ENCODE results near the gene SCUBE2.
A peak's percentile ranks its signal among the peaks of the same experiment; 100 is the strongest.

SCUBE2 gene

DNA sequence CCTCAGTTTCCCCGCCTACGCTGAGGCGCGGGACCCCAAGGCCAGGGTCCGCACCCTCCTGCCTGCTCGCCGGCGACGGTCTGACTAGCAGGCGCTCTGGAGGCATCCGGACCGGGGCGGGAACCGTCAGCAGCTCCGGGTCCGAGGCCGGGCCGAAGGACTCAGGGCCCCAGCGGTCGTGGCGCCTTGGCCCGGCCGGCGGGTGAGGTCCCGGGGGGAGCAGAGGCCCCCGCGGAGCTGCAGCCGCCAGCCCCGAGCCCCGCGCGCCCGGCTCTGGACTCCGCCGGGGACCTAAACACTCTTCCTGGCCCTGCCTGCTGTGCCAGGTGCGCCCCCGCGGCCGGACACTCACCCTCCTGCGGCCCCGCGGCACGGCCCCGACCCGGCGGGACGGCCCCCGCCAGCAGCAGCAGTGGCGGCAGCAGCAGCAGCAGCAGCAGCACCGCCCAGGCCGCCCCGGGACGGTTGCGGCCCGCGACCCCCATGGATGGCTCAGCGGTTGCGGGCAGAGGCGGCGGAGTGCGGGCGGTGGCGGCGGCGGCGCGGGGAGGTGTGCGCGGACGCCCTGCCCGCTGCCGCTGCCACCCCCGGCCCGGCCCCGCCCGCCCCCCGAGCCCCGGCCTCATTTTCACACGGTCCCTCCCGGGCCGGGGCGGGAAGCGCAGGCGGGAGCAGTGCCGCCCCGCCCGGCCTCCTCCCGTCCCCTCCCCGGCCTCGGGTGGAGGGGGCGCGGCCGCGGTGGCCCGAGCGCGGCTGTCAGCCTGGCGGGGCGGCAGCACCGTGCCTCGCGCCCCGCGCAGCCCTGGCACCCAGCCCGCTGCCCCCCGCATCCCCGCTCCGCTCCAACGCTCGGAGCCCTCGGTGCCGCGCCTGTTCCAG, at the start of gene SCUBE2:
Gene SCUBE2 (minus strand): TSS at position 556 of the 879 bp plus-strand sequence. CDS start 71 bp downstream, at position 485.
- no peak for TF ChIP-seq JUND (IDR thresholded peaks at IDR 0.05; ENCODE audit: low read depth)
- in situ Hi-C loops (cut with HindIII; ENCODE audit: low pct_unique_long_range_greater_than_20kb, low sequenced_read_pairs), result no loop called here
- DNase-seq (ENCODE audit: low read depth in 1 of 2, low spot score in 1 of 2), result peak; percentile 32 to 38

DNA sequence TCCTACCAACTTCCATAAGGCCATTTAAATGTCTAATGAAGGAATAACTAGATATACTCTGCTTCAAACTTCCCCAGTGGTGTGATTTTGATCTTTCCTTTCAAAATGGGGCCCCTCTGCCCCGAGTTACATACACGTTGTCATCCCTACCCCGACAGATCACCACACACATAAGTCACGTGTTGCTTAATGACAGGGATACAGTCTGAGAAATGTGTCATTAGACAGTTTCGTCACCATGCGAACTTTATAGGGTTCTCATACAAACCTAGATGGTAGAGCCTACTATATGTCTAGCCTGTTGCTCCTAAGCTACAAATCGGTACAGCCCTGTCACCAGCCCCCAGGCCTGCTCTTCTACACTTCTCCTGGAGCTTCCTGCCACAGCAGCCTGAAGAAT, 49.8 kb upstream of the SCUBE2 start:
- no peak for DNase-seq (ENCODE audit: low read depth in 1 of 2, low spot score in 1 of 2)
- in situ Hi-C loops (cut with HindIII; ENCODE audit: low pct_unique_long_range_greater_than_20kb, low sequenced_read_pairs), result no loop called here
- TF ChIP-seq JUND (IDR thresholded peaks at IDR 0.05; ENCODE audit: low read depth), result no peak

DNA sequence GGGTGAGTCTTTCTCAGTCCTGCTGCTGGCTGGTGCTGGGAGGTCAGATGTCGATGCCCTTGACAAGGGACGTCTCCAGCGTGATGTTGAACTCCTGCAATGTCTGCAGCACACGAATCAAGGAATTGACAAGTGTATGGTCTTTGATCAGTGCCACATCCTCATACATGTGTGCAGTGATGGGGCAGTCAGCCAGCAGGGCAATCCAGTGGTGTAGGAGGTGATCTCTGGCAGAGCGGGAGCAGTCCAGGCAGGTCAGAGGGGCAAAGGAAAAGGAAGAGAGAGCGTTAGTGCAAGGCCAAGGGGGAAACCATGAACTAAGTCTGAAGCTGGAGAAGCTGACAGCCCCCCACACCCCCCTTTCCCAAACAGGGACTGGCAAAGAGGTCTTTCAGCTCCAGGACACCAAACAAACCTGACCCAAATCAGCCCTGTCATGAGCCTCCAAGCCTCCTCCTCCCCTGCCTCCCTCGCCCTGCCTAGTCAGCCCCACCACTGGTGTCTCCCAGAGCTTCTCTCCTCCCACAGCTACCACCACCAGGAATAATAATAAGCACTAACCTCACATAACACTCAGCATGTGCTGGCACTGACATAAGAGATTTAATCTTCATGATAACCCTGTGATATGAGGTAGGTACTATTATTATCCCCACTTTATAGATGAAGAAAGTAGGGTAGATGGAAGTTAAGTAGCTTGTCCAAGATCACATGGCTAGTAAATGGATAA, 48.4 kb upstream of the SCUBE2 start:
- in situ Hi-C loops (cut with HindIII; ENCODE audit: low pct_unique_long_range_greater_than_20kb, low sequenced_read_pairs), result no loop called here
- DNase-seq (ENCODE audit: low read depth in 1 of 2, low spot score in 1 of 2), result no peak
- no peak for TF ChIP-seq JUND (IDR thresholded peaks at IDR 0.05; ENCODE audit: low read depth)

DNA sequence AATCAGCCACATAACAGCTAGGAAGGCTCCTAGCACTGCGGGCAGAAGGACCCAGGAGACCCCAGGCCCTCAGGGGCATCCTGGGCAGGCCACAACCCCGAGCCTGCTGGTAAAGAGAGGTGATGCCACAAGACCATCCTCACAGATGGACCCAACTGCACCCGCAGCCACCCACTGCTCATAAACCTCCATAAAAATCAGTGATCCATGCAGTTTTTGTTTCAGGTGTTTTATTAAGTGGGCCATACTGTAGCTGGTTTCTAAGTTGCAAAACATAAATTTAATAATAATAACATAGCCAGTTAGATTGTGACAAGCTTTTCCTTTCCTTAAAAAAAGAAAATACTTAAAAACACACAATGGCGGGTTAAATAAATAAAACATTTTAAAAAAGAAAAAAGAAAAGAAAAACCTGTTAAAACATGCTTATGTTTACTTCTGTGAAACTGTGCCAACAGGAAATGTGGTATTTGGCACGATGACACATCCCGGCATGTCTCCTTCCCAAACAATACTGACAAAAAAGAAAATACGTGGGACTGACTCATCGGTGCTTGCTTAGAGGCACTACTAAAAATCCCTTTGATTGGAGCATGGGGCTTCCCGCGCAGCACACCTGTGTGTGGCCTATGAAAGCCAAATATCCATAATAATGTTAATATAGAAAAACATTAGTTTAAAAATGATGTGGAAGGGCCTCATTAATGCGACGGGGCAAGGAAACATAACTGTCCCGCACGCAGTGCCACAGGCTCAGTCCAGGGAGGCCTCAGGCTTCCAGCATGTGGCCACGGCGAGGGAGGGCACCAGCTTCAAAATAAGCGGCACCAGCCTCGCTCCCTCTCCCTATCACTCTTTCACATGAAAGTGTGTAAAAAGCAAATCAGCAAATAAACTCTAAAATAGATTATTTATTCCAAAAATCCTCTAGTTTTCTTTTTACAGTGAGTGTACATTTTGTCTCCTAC, 47.5 kb upstream of the SCUBE2 start:
- TF ChIP-seq JUND (IDR thresholded peaks at IDR 0.05; ENCODE audit: low read depth), result no peak
- DNase-seq (ENCODE audit: low read depth in 1 of 2, low spot score in 1 of 2), result peak; percentile 8 to 89
- in situ Hi-C loops (cut with HindIII; ENCODE audit: low pct_unique_long_range_greater_than_20kb, low sequenced_read_pairs), result no loop called here

- no peak for TF ChIP-seq JUND (IDR thresholded peaks at IDR 0.05; ENCODE audit: low read depth)
- peak in 1 of 2 experiments; percentile 74 for DNase-seq (ENCODE audit: low read depth in 1 of 2, low spot score in 1 of 2)
- in situ Hi-C loops (cut with HindIII; ENCODE audit: low pct_unique_long_range_greater_than_20kb, low sequenced_read_pairs), result no loop called here
These were observed 46.7 kb upstream of the SCUBE2 start for GRCh38 chr11:9138133-9138453.

- in situ Hi-C loops (cut with HindIII; ENCODE audit: low pct_unique_long_range_greater_than_20kb, low sequenced_read_pairs), result no loop called here
- TF ChIP-seq JUND (IDR thresholded peaks at IDR 0.05; ENCODE audit: low read depth), result no peak
- DNase-seq (ENCODE audit: low read depth in 1 of 2, low spot score in 1 of 2), result peak; percentile 15 to 84
These were observed 46.1 kb upstream of the SCUBE2 start for GRCh38 chr11:9137293-9138132.

DNA sequence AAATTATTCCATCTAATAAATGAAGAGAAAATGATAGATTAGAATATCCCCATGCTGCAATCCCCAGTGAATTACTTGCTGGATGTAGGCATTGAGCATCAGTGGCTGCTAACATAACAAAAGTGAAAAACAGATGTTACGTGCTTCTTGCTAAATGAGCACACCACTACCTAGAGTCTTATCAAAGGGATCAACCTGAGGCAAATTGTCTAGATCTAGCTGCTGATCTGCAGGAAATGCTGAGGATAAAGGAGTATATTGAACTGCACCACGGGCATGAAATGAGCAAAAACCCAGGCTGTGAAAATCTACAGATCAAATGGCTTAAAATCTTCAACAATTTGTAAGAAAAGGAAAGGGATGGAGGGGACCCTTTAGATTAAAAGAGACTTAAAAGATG, 45.3 kb upstream of the SCUBE2 start:
- in situ Hi-C loops (cut with HindIII; ENCODE audit: low pct_unique_long_range_greater_than_20kb, low sequenced_read_pairs), result no loop called here
- DNase-seq (ENCODE audit: low read depth in 1 of 2, low spot score in 1 of 2), result no peak
- TF ChIP-seq JUND (IDR thresholded peaks at IDR 0.05; ENCODE audit: low read depth), result no peak

DNA sequence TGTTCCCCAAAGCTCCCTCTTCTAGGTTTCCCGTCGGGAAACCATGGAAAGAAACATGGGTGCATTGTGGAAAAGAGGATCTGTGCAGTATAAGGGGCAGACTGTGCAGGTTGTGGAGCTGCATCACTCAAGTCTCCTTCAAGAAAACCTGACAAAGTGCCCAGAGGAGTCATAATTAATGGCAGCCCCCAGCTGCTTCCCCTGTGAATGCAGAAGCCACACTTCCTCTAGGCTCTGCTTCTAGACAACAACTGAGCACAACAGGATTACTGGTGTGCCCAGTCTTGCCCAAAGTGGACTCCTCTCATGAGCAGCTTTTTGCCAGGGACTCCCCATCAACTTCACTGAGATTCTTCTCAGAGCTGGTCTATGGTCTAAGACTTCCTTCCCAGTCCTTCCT, 42.6 kb upstream of the SCUBE2 start:
- TF ChIP-seq JUND (IDR thresholded peaks at IDR 0.05; ENCODE audit: low read depth), result no peak
- in situ Hi-C loops (cut with HindIII; ENCODE audit: low pct_unique_long_range_greater_than_20kb, low sequenced_read_pairs), result no loop called here
- DNase-seq (ENCODE audit: low read depth in 1 of 2, low spot score in 1 of 2), result no peak

- no peak for DNase-seq (ENCODE audit: low read depth in 1 of 2, low spot score in 1 of 2)
- TF ChIP-seq JUND (IDR thresholded peaks at IDR 0.05; ENCODE audit: low read depth), result no peak
- in situ Hi-C loops (cut with HindIII; ENCODE audit: low pct_unique_long_range_greater_than_20kb, low sequenced_read_pairs), result no loop called here
These were observed 40.9 kb upstream of the SCUBE2 start for GRCh38 chr11:9132203-9132878.

DNA sequence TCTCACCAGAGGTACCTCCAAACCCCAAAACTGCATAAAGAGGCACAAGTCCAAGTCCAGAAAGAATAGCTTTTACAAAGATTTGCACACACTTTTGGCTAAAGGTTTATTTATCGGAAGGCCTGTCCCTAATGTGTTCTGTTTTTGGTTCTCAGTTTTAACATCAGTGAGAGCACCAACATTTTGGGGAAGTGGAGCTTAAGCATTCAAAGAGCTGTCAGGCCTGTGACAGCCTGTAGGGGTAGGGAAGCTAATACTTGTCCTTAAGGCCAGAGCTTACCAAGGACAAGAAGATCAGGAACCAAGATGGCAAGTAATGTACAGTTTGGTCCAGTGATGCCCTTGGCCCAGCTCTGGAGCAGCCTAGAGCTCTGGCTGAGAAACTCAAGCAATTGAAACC, 38.9 kb upstream of the SCUBE2 start:
- TF ChIP-seq JUND (IDR thresholded peaks at IDR 0.05; ENCODE audit: low read depth), result no peak
- in situ Hi-C loops (cut with HindIII; ENCODE audit: low pct_unique_long_range_greater_than_20kb, low sequenced_read_pairs), result no loop called here
- DNase-seq (ENCODE audit: low read depth in 1 of 2, low spot score in 1 of 2), result no peak

- in situ Hi-C loops (cut with HindIII; ENCODE audit: low pct_unique_long_range_greater_than_20kb, low sequenced_read_pairs), result no loop called here
- TF ChIP-seq JUND (IDR thresholded peaks at IDR 0.05; ENCODE audit: low read depth), result no peak
- no peak for DNase-seq (ENCODE audit: low read depth in 1 of 2, low spot score in 1 of 2)
These were observed 35.2 kb upstream of the SCUBE2 start for GRCh38 chr11:9126636-9127035.
